Suppressor macrophage treated with lipopolysaccharide for 4 hours (primary cell): ENCODE results near the gene C6orf120.

Source experiments
- DNase-seq: peaks from one replicate; pipeline ENCODE4 v3.0.0-alpha.2; 2020

Gene C6orf120

DNA sequence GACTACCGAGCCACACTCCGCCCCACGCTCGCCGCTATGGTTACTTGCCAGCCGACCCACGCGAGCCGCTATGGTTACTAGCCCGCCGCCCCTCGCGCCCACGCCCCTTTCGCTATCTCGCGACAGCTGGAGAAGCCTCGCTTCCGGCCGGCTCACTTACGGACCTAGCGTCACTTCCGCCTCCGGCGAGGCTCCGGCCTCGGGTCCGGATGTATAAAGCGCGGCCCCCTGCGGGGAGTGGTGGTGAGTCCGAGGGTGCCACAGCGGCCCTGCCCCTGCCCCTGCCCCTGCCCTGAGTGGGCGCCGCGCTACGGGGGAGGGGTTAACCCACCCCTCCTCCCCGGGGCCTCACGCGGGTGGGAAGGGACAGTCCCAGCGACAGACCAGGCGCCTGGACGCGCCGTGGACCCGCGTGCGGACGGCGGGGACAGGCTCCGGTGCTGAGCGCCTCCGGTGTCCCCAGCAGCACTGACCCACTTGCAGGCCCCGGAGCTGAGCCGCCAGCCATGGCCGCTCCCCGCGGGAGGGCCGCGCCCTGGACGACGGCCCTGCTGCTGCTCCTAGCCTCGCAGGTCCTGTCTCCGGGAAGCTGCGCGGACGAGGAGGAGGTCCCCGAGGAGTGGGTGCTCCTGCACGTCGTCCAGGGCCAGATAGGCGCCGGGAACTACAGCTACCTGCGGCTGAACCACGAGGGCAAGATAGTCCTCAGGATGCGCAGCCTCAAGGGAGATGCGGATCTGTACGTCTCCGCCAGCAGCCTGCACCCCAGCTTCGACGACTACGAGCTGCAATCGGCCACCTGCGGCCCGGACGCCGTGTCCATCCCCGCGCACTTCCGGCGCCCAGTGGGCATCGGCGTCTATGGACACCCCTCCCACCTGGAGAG is at the start of gene C6orf120, which contains the start of gene WDR27:
C6orf120 (plus strand) TSS at position 173 of the 886 bp plus-strand sequence; CDS start at position 507, 334 bp downstream.
WDR27 (minus strand) TSS at position 76 of the 886 bp plus-strand sequence. CDS start 13,024 bp downstream, outside the sequence.
- DNase-seq, result peak; percentile 100

DNA sequence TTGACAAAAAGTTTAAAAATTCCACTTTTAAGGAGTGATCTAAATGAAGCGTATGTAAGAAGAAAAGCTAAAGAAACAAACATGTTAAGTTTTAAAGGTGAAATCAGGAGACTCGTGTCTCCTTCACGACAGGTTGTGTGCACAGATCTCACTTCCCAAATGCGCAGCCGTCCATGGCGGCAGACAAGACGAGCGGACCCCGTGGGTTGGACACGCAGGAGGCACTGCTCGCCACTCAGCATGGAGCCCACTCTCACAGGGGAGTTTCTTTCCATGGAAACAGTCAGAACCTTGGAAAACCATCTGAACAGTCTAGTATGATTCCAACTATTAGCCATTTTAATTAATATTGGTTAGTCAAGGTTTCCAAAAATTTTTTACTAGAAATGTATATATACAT is 49.0 kb upstream of the C6orf120 start:
- DNase-seq, result no peak

- no peak for DNase-seq
Measured at GRCh38 chr6:169653691-169654090, 48.2 kb upstream of the C6orf120 start.

DNA sequence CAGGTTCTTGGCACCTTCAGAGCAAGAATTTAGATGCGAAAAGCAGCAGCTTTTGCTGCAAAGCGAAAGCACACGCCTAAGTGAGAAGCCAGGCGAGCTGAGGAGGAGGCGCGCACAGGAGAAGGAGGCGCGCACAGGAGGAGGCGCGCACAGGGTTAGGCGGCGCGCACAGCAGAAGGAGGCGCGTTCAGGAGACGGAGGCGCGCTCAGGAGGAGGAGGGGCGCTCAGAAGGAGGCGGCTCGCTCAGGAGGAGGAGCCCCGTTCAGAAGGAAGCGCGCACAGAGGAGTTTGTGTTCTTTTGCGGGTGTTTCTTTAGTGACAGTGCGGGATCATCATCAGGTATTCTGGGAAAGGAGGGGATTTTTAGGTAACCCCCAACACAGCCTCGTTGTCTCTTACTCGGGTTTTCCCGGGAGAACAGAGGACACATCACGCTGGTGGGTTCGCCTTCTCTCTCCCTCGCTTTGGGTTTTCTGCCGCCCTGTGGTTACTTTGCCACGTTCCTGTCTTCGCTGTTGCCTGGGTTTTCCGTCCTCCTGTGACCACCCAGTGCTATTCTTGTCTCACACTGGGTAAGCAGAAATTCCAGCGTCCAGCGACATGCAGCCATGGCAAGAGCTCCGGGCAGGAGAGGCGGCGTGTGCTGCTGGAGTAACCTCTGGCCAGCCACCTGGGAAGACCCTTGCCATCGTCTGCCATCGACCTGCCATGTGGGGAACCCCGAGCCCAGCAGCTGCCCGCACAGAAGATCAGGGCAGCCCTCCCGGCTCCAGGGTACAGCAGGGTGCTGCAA is 47.1 kb upstream of the C6orf120 start:
- peak; percentile 57 for DNase-seq

DNA sequence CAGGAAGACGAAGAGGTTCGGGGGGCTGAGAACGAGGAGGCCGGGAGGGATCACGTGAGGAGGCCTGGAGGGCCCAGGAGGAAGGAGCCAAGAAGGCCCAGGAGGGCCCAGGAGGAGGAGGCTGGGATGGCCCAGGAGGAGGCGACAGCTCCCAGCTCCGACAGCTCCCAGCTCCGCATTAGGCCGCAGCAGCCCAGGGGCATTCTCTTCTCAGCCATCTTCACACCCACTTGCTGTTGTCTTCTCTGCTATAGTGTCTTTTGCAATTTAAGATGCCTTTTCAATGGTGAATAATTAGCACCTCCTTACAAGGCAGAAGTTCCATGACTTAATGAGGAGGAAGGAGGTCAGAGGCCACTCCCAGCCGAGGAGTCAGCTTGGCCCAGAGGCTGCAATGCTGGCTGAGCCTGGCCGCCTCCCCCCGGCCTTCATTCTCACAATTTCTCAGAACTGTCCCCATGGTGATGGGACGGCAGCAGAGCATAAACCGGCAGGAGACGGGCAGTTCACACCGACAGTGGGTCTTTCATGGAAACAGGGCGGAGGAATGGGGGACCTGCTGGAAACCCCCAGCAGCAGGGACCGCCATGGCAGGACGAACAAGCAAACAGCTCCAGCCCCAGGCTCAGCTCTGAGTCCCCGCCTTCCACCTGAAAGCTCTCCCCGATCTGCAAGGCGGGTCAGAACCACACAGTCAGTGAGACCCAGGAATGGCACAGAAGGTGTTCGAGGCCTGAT is 45.2 kb upstream of the C6orf120 start:
- no peak for DNase-seq

GRCh38 chr6:169657284-169657610 is 44.7 kb upstream of the C6orf120 start:
- DNase-seq, result no peak

DNA sequence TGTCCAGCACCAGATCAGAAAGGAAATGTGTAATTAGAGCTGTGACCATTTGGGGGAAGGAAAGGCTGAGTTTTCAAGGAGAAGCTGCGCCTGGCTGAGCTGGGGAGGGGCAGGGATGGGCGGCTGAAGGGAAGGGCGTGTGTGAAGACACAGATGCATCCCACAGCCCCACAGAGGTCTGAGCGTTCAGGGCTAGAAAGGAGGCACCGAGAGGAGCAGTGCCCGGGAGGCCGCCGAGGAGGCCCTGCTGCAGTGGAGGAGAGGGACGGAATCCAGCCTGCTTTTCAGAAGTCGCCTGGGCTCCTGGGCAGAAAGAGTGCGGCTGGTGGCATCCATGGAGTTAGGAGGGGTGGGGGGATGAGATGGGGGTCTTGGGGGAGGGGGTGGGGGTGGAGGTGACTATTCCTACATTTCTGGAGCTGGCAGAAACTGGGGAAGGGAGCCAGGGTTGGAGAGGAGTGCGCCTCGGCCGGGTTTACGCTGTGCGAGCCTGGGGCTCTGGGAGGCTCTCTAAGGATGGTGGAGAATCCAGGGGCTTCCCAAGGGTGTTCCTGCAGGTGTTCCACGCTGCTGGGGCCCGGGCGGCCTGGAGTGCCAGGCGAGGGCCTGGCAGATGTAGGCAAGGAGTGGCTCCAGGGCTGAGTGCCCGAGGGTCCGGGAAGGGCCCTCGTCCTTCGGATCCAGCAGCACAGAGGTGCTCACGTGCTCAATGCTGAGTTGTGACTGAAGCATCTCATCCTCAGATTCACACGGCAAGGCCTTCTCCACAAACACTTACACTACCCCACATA is 41.9 kb upstream of the C6orf120 start:
- DNase-seq, result no peak

DNA sequence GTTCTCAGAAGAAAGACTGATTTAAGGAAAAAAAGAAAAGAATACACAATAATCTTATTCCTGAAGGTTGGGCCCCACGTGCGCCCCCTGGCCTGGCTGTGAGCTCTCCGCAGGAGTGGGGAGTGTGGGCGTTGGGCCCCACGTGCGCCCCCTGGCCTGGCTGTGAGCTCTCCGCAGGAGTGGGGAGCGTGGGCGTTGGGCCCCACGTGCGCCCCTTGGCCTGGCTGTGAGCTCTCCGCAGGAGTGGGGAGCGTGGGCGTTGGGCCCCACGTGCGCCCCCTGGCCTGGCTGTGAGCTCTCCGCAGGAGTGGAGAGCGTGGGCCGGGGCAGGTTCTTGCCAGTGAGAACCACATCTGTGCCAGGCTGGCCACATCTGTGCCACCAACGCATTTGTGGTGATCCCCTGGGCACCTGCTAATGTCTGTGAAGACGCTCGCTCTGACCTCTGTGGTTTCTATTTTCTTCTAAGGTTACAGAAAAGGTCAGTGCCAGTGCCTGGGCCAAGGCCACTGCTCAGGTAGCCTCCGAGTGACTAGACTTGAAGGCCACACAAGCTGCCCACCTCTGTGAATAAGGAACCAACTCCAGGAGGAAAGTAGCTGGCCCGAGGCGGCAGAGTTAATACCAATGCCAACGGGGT is 41.1 kb upstream of the C6orf120 start:
- DNase-seq, result no peak

DNA sequence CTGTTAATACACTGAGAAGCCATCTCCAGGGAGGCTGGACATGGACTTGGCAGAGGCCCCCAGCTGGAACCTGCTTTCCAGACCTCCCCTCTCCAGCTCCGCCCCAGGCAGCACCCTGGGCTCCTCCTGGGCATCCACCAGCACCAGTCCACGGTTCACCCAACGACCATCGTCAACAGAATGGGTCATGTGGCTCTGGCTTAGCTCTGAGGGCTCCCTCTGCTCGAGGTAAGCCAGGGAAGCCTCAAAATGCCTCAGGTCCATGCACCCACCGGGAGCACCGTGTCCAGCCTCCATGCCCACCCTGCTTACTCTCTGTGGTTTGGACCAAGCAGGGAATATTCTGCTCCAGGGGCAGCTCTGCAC is 40.6 kb upstream of the C6orf120 start:
- DNase-seq, result no peak

DNA sequence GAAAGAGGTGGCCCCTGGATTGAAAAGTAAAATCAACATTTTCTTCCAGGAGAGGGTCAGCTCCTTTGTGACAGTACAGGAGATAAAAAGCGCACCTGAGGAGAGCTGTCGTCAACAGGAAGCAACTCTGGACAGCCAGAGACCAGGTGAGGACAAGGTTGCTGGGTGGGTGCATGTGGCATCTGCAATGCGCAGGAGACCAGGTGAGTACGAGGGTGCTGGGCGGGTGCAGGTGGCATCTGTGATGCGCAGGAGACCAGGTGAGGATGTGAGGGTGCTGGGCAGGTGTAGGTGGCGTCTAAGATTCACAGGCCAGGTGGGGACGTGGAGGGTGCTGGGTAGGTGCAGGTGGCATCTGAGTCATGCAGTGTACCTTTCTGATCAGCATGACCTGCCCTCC is 38.5 kb upstream of the C6orf120 start:
- DNase-seq, result no peak

DNA sequence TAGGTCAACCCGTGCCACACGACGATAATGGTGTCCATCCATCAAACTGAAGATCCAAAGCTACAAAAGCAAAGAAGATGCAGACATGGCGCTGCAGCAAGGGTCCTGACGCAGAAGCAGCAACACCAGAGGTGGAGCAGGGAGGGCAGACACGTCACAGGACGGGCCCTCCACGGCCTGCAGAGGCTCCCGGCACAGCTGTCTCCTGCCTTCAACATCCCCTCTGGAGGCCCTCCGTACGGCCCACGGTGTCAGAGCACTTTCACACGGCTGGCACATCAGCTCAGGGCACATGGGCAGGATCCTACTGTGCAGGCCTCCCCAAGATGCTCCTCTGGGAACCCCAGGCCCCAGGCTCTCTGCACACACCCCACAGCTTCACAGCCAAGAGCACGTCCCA is 37.7 kb upstream of the C6orf120 start:
- DNase-seq, result no peak

DNA sequence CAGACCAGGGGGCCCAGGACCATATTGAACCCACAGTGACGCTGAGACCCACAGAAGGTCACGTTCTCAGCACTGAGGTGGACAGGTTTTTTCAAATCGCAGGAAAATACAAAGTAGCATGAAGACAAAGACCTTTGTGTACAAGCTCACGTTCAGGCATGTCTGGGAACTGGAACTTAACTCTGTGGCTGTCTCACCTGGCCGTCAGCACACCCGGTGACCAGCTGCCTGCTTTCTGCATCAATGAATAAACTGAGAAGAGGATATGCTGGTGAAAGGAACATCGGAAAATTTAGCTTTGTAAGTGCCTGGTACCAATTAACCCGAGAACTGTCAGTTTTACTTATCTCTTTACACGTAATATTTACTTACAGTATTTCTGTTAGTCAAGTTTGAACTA is 36.6 kb upstream of the C6orf120 start:
- no peak for DNase-seq

DNA sequence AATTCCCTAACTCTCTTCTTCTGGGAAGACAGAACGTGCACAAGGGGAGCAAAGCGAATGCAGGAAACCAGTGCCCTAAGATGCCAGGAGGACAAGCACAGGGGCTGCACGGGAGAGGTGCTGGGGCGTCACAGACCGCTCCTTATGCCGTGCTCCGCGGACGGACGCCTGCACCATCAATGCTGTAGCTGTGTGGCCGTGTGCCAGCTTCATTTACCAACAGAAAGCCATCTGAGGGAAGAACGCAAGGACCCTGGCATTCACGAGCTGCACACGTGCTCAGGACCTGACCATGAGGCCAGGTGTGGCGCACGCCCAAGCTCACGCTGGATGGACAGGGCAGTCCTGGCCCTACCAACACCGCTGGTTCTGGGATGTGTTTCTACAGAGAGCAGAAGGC is 35.5 kb upstream of the C6orf120 start:
- no peak for DNase-seq

- no peak for DNase-seq
Measured at GRCh38 chr6:169667716-169668115, 34.2 kb upstream of the C6orf120 start.

DNA sequence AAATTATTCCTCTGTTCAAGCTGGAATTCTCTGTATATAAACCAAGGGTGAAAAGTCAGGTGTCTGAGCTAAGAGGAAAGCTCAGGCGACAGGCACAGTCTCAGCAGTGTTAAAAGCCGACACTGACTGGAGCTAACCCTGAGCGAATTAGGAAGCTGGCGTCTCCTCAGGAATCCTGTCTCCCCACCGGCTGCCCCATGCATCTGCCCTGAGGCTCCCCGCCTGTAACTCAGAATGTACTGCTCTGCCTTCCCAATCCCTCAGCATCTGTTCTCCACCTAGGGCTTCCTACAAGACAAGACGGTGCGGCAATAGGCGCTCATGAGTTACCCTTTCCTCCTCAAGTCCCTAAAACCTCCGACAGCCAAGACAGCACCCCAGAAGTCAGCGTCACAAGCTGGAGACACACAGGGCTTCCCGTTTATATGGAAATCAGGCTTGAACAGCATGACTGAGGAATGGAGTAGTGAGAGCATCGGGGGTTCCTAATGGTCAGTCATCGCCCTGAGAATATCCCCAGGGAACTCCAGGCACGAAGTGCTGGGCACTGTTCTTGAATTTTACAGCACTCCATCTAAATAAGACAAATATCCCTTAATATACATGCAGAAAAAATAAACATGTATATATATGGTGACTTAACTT is 33.6 kb upstream of the C6orf120 start:
- DNase-seq, result no peak

- no peak for DNase-seq
Measured at GRCh38 chr6:169669147-169669546, 32.8 kb upstream of the C6orf120 start.

DNA sequence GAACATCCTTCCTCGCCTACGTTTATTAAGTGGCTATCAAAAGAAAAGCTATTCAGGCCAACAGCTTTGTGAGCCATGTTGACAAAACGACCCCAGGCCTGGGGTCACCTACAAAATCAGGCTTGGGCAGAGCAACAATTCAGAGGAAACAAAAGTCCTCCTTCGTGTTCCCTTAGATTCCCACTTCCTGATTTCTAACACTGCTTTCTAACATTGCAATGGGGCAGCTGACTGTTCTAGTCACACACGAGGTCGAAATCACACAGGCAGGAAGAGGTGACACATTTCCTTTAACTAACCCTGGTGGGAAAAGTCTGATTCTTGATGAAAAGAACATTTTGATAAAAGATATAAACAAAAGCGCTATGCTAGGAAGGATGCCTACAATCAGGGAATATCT is 32.0 kb upstream of the C6orf120 start:
- peak; percentile 74 for DNase-seq

- DNase-seq, result no peak
Measured at GRCh38 chr6:169671563-169671962, 30.4 kb upstream of the C6orf120 start.

DNA sequence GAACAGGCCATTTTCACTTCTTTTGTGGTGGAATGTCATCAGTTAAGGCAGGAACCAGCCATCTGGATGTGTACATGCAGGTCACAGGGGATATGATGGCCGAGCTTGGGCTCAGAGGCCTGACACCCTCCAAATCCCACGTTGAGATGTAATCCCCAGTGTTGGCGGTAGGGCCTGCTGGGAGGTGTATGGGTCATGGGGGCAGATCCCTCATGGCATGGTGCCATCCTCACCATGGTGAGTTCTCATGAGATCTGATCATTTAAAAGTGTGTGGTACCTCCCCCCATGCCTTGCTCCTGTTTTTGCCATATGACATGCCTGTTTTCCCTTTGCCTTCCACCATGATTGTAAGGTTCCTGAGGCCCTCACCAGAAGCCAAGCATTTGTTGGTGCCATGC is 26.9 kb upstream of the C6orf120 start:
- DNase-seq, result no peak

DNA sequence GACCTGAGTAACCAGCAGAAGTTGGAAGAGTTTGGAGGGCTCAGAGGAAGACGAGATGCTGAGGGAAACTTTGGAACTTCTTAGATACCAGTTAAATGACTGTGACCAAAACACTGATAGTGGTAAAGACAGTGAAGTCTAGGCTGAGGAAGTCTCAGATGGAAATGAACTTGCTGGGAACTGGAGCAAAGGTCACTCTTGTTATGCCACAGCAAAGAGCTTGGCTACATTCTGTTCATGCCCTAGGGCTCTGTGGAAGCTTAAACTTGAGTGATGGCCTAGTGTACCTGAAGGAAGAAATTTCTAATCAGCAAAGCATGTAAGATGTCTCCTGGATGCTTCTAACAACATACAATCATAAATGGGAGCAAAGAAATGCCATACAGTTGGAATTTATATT is 24.8 kb upstream of the C6orf120 start:
- DNase-seq, result no peak

GRCh38 chr6:169678342-169678741 is 23.6 kb upstream of the C6orf120 start:
- no peak for DNase-seq

GRCh38 chr6:169684056-169684455 is 17.9 kb upstream of the C6orf120 start:
- DNase-seq, result no peak
